WTC11 (cell line): ENCODE results near the gene EXOC4. TPM values are rescaled to one million over a fixed set of nuclear protein-coding genes. Genes with fewer than 3 reads are reported as not detected.

Experiments
- ATAC-seq: fragments of 200-7000 bp; cut with Tn5 transposase; 2 replicates; pipeline ENCODE4 v1.10.0; 2021; ENCODE audit warnings: mild to moderate bottlenecking, moderate library complexity
- CTCF ChIA-PET: fragments of 300-600 bp; sonication (Branson Sonifier 250); formaldehyde crosslinking; loops from one replicate; lab custom pipeline; 2021; ENCODE audit warnings: antibody characterized with exemption; lab: Charles Lee
- POLR2A ChIA-PET: fragments of 350-600 bp; sonication (Branson Sonifier 250); formaldehyde crosslinking; loops from one replicate; lab custom pipeline; 2021; ENCODE audit warnings: antibody characterized with exemption; lab: Charles Lee
- DNase-seq: peaks from one replicate; pipeline ENCODE4 v3.0.0; 2021; ENCODE audit warnings: low spot score
- H3K27ac Mint-ChIP-seq: 2 replicates; pipeline ENCODE4 v1.8.0; 2021; ENCODE audit warnings: mixed read lengths
- H3K27me3 Mint-ChIP-seq: 2 replicates; pipeline ENCODE4 v1.8.0; 2021; ENCODE audit warnings: low read depth, mild to moderate bottlenecking, moderate library complexity, mixed read lengths
- H3K36me3 Mint-ChIP-seq: 2 replicates; pipeline ENCODE4 v1.8.0; 2021; ENCODE audit warnings: mixed read lengths
- H3K4me1 Mint-ChIP-seq: 2 replicates; pipeline ENCODE4 v1.8.0; 2022; ENCODE audit warnings: mixed read lengths
- H3K4me3 Mint-ChIP-seq: 2 replicates; pipeline ENCODE4 v1.8.0; 2021; ENCODE audit warnings: mild to moderate bottlenecking, moderate library complexity, mixed read lengths
- H3K9me3 Mint-ChIP-seq: 2 replicates; pipeline ENCODE4 v1.8.0; 2021; ENCODE audit warnings: mixed read lengths
- CREB1 ChIP-seq: sonication (generic); formaldehyde crosslinking; IDR thresholded peaks from 2 replicates; pipeline ENCODE4 v1.8.0; 2023; ENCODE audit warnings: mild to moderate bottlenecking, missing genetic modification reagents
- ELF4 ChIP-seq: sonication (generic); formaldehyde crosslinking; IDR thresholded peaks from 2 replicates; pipeline ENCODE4 v1.8.1; 2022; ENCODE audit warnings: low read depth, mild to moderate bottlenecking, moderate library complexity, missing genetic modification reagents
- EMX1 ChIP-seq: fragments of 250-450 bp; sonication (Bioruptor Pico); IDR thresholded peaks from 2 replicates; pipeline ENCODE4 v1.8.0; 2021; ENCODE audit warnings: mild to moderate bottlenecking
- ERG ChIP-seq: fragments of 250-450 bp; sonication (Bioruptor Pico); IDR thresholded peaks from 2 replicates; pipeline ENCODE4 v1.8.0; 2021; ENCODE audit warnings: mild to moderate bottlenecking
- ETV6 ChIP-seq: sonication (generic); formaldehyde crosslinking; IDR thresholded peaks from 2 replicates; pipeline ENCODE4 v1.8.1; 2022; ENCODE audit warnings: mild to moderate bottlenecking, missing genetic modification reagents
- FOXP1 ChIP-seq: sonication (generic); formaldehyde crosslinking; IDR thresholded peaks from 2 replicates; pipeline ENCODE4 v1.8.0; 2022; ENCODE audit warnings: missing genetic modification reagents, mild to moderate bottlenecking, moderate library complexity, borderline replicate concordance
- GABPB1 ChIP-seq: sonication (generic); formaldehyde crosslinking; IDR thresholded peaks from 2 replicates; pipeline ENCODE4 v1.8.1; 2023; ENCODE audit warnings: mild to moderate bottlenecking, missing genetic modification reagents
- JUN ChIP-seq: sonication (generic); formaldehyde crosslinking; IDR thresholded peaks from 2 replicates; pipeline ENCODE4 v1.8.0; 2023; ENCODE audit warnings: mild to moderate bottlenecking, missing genetic modification reagents
- KAT7 ChIP-seq: sonication (generic); formaldehyde crosslinking; IDR thresholded peaks from 2 replicates; pipeline ENCODE4 v1.8.1; 2023; ENCODE audit warnings: missing genetic modification reagents, mild to moderate bottlenecking, borderline replicate concordance
- MAX ChIP-seq: sonication (generic); formaldehyde crosslinking; IDR thresholded peaks from 2 replicates; pipeline ENCODE4 v1.8.0; 2022; ENCODE audit warnings: mild to moderate bottlenecking, missing genetic modification reagents
- MYBL2 ChIP-seq: sonication (generic); formaldehyde crosslinking; IDR thresholded peaks from 2 replicates; pipeline ENCODE4 v1.8.1; 2023; ENCODE audit warnings: mild to moderate bottlenecking, moderate library complexity, missing genetic modification reagents
- NR1H2 ChIP-seq: sonication (generic); formaldehyde crosslinking; IDR thresholded peaks from 2 replicates; pipeline ENCODE4 v1.9.0; 2021; ENCODE audit warnings: mild to moderate bottlenecking, moderate library complexity, missing genetic modification reagents
- NR2C2 ChIP-seq: sonication (generic); formaldehyde crosslinking; IDR thresholded peaks from 2 replicates; pipeline ENCODE4 v1.8.0; 2022; ENCODE audit warnings: mild to moderate bottlenecking, missing genetic modification reagents
- OVOL2 ChIP-seq: fragments of 250-450 bp; sonication (Bioruptor Pico); IDR thresholded peaks from 2 replicates; pipeline ENCODE4 v1.9.0; 2021; ENCODE audit warnings: mild to moderate bottlenecking, borderline replicate concordance
- PRRX2 ChIP-seq: fragments of 250-450 bp; sonication (Bioruptor Pico); IDR thresholded peaks from 2 replicates; pipeline ENCODE4 v1.8.0; 2021; ENCODE audit warnings: mild to moderate bottlenecking
- SMAD4 ChIP-seq: sonication (generic); formaldehyde crosslinking; IDR thresholded peaks from 2 replicates; pipeline ENCODE4 v1.8.0; 2022; ENCODE audit warnings: mild to moderate bottlenecking, missing genetic modification reagents
- TCF7 ChIP-seq: sonication (generic); formaldehyde crosslinking; IDR thresholded peaks from 2 replicates; pipeline ENCODE4 v1.8.0; 2022; ENCODE audit warnings: mild to moderate bottlenecking, low read depth, missing genetic modification reagents, moderate library complexity
- TEAD4 ChIP-seq: sonication (generic); formaldehyde crosslinking; IDR thresholded peaks from 2 replicates; pipeline ENCODE4 v1.8.0; 2022; ENCODE audit warnings: mild to moderate bottlenecking, missing genetic modification reagents
- ZMAT4 ChIP-seq: fragments of 250-450 bp; sonication (Bioruptor Pico); IDR thresholded peaks from 2 replicates; pipeline ENCODE4 v1.9.0; 2021; ENCODE audit warnings: mild to moderate bottlenecking
- ZNF232 ChIP-seq: sonication (generic); formaldehyde crosslinking; IDR thresholded peaks from 2 replicates; pipeline ENCODE4 v1.8.0; 2022; ENCODE audit warnings: mild to moderate bottlenecking, missing genetic modification reagents
- ZNF263 ChIP-seq: sonication (generic); formaldehyde crosslinking; IDR thresholded peaks from 2 replicates; pipeline ENCODE4 v1.8.1; 2022; ENCODE audit warnings: low read depth, mild to moderate bottlenecking, moderate library complexity, missing genetic modification reagents
- ZNF317 ChIP-seq: sonication (generic); formaldehyde crosslinking; IDR thresholded peaks from 2 replicates; pipeline ENCODE4 v1.8.1; 2023; ENCODE audit warnings: low read depth, mild to moderate bottlenecking, moderate library complexity, missing genetic modification reagents, borderline replicate concordance
- ZNF423 ChIP-seq: fragments of 250-450 bp; sonication (Bioruptor Pico); IDR thresholded peaks from 2 replicates; pipeline ENCODE4 v2.1.2; 2022; ENCODE audit warnings: mild to moderate bottlenecking, moderate library complexity
- total RNA-seq: library from RNA; stranded (reverse); gene quantifications from 3 replicates; pipeline ENCODE4 v1.2.3, GENCODE V29; 2021
- TF ChIP-seq, protein P1 (sequence below): sonication (generic); formaldehyde crosslinking; IDR thresholded peaks from 2 replicates; pipeline ENCODE4 v1.8.1; 2022; ENCODE audit warnings: low read depth, missing genetic modification reagents, borderline replicate concordance
- TF ChIP-seq, protein P2 (sequence below): sonication (generic); formaldehyde crosslinking; IDR thresholded peaks from 2 replicates; pipeline ENCODE4 v1.8.1; 2023; ENCODE audit warnings: mild to moderate bottlenecking, missing genetic modification reagents, borderline replicate concordance
- TF ChIP-seq, protein P3 (sequence below): sonication (generic); formaldehyde crosslinking; IDR thresholded peaks from 2 replicates; pipeline ENCODE4 v1.8.0; 2022; ENCODE audit warnings: mild to moderate bottlenecking, missing genetic modification reagents

EXOC4 gene
- total RNA-seq, 1 experiment from 2014 or later, result 62.0 TPM

- TF ChIP-seq NR1H2 (CRISPR knock-in tag) (no peak), CREB1 (CRISPR knock-in tag) (no peak), PRRX2 (CRISPR knock-in tag) (no peak), ZNF317 (CRISPR knock-in tag) (no peak), GABPB1 (no peak)
- TF ChIP-seq, protein P1, sequence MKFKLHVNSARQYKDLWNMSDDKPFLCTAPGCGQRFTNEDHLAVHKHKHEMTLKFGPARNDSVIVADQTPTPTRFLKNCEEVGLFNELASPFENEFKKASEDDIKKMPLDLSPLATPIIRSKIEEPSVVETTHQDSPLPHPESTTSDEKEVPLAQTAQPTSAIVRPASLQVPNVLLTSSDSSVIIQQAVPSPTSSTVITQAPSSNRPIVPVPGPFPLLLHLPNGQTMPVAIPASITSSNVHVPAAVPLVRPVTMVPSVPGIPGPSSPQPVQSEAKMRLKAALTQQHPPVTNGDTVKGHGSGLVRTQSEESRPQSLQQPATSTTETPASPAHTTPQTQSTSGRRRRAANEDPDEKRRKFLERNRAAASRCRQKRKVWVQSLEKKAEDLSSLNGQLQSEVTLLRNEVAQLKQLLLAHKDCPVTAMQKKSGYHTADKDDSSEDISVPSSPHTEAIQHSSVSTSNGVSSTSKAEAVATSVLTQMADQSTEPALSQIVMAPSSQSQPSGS (CRISPR knock-in tag), result no peak
- TF ChIP-seq, protein P2, sequence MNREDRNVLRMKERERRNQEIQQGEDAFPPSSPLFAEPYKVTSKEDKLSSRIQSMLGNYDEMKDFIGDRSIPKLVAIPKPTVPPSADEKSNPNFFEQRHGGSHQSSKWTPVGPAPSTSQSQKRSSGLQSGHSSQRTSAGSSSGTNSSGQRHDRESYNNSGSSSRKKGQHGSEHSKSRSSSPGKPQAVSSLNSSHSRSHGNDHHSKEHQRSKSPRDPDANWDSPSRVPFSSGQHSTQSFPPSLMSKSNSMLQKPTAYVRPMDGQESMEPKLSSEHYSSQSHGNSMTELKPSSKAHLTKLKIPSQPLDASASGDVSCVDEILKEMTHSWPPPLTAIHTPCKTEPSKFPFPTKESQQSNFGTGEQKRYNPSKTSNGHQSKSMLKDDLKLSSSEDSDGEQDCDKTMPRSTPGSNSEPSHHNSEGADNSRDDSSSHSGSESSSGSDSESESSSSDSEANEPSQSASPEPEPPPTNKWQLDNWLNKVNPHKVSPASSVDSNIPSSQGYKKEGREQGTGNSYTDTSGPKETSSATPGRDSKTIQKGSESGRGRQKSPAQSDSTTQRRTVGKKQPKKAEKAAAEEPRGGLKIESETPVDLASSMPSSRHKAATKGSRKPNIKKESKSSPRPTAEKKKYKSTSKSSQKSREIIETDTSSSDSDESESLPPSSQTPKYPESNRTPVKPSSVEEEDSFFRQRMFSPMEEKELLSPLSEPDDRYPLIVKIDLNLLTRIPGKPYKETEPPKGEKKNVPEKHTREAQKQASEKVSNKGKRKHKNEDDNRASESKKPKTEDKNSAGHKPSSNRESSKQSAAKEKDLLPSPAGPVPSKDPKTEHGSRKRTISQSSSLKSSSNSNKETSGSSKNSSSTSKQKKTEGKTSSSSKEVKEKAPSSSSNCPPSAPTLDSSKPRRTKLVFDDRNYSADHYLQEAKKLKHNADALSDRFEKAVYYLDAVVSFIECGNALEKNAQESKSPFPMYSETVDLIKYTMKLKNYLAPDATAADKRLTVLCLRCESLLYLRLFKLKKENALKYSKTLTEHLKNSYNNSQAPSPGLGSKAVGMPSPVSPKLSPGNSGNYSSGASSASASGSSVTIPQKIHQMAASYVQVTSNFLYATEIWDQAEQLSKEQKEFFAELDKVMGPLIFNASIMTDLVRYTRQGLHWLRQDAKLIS (CRISPR knock-in tag), result no peak
These were observed 620.8 kb downstream of the EXOC4 start (continued) for GRCh38 chr7:133873631-133874030.

DNA sequence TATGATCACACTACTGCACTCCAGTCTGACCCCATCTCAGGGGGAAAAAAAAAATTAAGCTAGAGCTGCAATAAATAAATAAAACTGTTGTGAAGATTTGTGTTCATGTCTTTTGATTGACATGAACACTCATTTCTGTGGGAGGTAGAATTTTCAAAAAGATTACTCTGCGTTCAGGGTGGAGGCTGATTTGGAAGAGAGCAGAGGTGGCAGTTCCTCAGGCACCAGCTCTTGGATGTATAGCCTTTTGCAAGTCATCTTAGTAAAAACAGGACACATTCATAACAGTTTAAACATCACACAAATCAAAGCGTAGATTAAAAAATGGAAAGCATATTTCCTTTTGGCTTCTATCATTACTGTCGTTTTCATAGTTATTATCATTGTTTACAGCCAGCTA, 630.7 kb downstream of the EXOC4 start:
- POLR2A ChIA-PET, result interaction anchor here (0.7 kb wide), 1 partner anchor 23 kb away, joined by 6 read pairs; no protein-coding TSS in a partner anchor
- H3K27me3 Mint-ChIP-seq, result no peaks in the 10 kb centered on the region
- peaks cover 10% of the 10 kb centered on the region for H3K4me1 Mint-ChIP-seq
- H3K27ac Mint-ChIP-seq, result no peak overlapping the region
- no peak overlapping the region for H3K4me3 Mint-ChIP-seq
- H3K36me3 Mint-ChIP-seq, result no peaks in the 10 kb centered on the region
- ATAC-seq, result no peak
- DNase-seq, result no peak
- H3K9me3 Mint-ChIP-seq, result no peaks in the 10 kb centered on the region
- CTCF ChIA-PET, result no interaction called here
- no peak for TF ChIP-seq ELF4 (CRISPR knock-in tag)
- no peak for TF ChIP-seq NR1H2 (CRISPR knock-in tag)
- TF ChIP-seq EMX1 (CRISPR knock-in tag), result no peak
- TF ChIP-seq ERG (CRISPR knock-in tag), result no peak
- TF ChIP-seq ETV6 (CRISPR knock-in tag), result no peak
- TF ChIP-seq ZNF263 (CRISPR knock-in tag), result no peak
- no peak for TF ChIP-seq SMAD4 (CRISPR knock-in tag)
- TF ChIP-seq JUN, result no peak
- no peak for TF ChIP-seq ZNF232
- TF ChIP-seq KAT7 (CRISPR knock-in tag), result no peak
- TF ChIP-seq MYBL2 (CRISPR knock-in tag), result no peak

DNA sequence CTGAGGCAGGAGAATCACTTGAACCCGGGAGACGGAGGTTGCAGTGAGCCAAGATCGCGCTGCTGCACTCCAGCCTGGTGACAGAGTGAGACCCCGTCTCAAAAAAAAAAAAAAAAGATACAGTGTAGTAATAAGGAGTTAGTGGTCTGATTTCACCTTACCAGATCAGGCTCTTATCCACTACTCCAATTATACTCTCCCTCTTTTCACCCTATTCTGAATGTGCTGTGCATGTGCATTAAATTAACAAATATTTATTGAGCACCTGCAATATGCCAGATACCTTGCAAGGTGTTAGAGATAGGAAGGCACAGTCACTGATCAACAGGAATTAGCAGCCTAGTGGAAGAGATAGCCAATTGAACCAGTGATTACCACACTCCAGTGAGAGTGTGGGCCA, 632.3 kb downstream of the EXOC4 start:
- Mint-ChIP-seq H3K4me3 (no peak overlapping the region), H3K27ac (no peak overlapping the region), H3K9me3 (peaks cover 4% of the 10 kb centered on the region; the same call in 1 of the 2 replicates), H3K27me3 (no peaks in the 10 kb centered on the region), H3K4me1 (peaks cover 7% of the 10 kb centered on the region), H3K36me3 (peaks cover 5% of the 10 kb centered on the region; the same call in 1 of the 2 replicates)
- CTCF ChIA-PET, result no interaction called here
- no peak for ATAC-seq
- POLR2A ChIA-PET, result no interaction called here
- DNase-seq, result no peak
- TF ChIP-seq MAX (no peak), OVOL2 (CRISPR knock-in tag) (no peak), FOXP1 (CRISPR knock-in tag) (no peak), ZNF317 (CRISPR knock-in tag) (no peak), ZNF423 (CRISPR knock-in tag) (no peak), NR2C2 (CRISPR knock-in tag) (no peak), TEAD4 (CRISPR knock-in tag) (no peak), MYBL2 (CRISPR knock-in tag) (no peak), GABPB1 (no peak), ZMAT4 (CRISPR knock-in tag) (no peak), TCF7 (CRISPR knock-in tag) (no peak)
- TF ChIP-seq, protein P1 (CRISPR knock-in tag), result no peak
- TF ChIP-seq, protein P3, sequence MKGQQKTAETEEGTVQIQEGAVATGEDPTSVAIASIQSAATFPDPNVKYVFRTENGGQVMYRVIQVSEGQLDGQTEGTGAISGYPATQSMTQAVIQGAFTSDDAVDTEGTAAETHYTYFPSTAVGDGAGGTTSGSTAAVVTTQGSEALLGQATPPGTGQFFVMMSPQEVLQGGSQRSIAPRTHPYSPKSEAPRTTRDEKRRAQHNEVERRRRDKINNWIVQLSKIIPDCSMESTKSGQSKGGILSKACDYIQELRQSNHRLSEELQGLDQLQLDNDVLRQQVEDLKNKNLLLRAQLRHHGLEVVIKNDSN, result no peak
